NOMO-1 treated with dmso at 0.1 percent for 144 hours (cell line): ENCODE measurements around the gene SCAMP3.
"Not testable (repeated sequence)": the region's sequence is repeated elsewhere in the genome, so short reads cannot be mapped to it uniquely, and the experiment has no call there.

ENCODE experiments used
- DNase-seq: peaks from one replicate; lab custom pipeline; 2025; ENCODE audit not compliant: unreplicated experiment; lab: John Stamatoyannopoulos, UW

The SCAMP3 gene

GRCh38 chr1:155255243-155256007 lies 6.7 kb downstream of the SCAMP3 start, which contains the start of gene ENTREP3:
TSS of gene ENTREP3 (minus strand) at chr1:155255483. CDS start at chr1:155254877, 606 bp downstream.
- peak; percentile 51 for DNase-seq

GRCh38 chr1:155254714-155255242 lies 7.4 kb downstream of the SCAMP3 start:
- DNase-seq = no peak

GRCh38 chr1:155254228-155254713 lies 7.9 kb downstream of the SCAMP3 start:
- no peak for DNase-seq

GRCh38 chr1:155253797-155254196 lies 8.4 kb downstream of the SCAMP3 start:
- no peak for DNase-seq

- DNase-seq = no peak
Observed at GRCh38 chr1:155253208-155253607, 9.0 kb downstream of the SCAMP3 start.

- DNase-seq = no peak
Observed at GRCh38 chr1:155251566-155251965, 10.6 kb downstream of the SCAMP3 start.

GRCh38 chr1:155250633-155251449 lies 11.3 kb downstream of the SCAMP3 start:
- peak; percentile 89 for DNase-seq

GRCh38 chr1:155250246-155250632 lies 11.9 kb downstream of the SCAMP3 start:
- no peak for DNase-seq

GRCh38 chr1:155247667-155248553 lies 14.2 kb downstream of the SCAMP3 start:
- no peak for DNase-seq

- not testable (repeated sequence) for DNase-seq
Observed at GRCh38 chr1:155246796-155247195, 15.4 kb downstream of the SCAMP3 start.

- no peak for DNase-seq
Observed at GRCh38 chr1:155245163-155245524, 17.0 kb downstream of the SCAMP3 start.

- peak; percentile 96 for DNase-seq
Observed at GRCh38 chr1:155244368-155245162, 17.6 kb downstream of the SCAMP3 start.

GRCh38 chr1:155242805-155243358 lies 19.3 kb downstream of the SCAMP3 start:
- no peak for DNase-seq

GRCh38 chr1:155241841-155242264 lies 20.3 kb downstream of the SCAMP3 start:
- peak; percentile 76 for DNase-seq

- peak; percentile 51 for DNase-seq
Observed at GRCh38 chr1:155241069-155241679, 21.0 kb downstream of the SCAMP3 start.

GRCh38 chr1:155236451-155236850 lies 25.7 kb downstream of the SCAMP3 start:
- no peak for DNase-seq

GRCh38 chr1:155235375-155235774 lies 26.8 kb downstream of the SCAMP3 start:
- DNase-seq = not testable (repeated sequence)

GRCh38 chr1:155233502-155233901 lies 28.7 kb downstream of the SCAMP3 start:
- DNase-seq = not testable (repeated sequence)
